OCI-LY7 (cell line): ENCODE measurements around the gene FGD3.
A peak's percentile ranks its signal among the peaks of the same experiment; 100 is the strongest.

Experiments
- EZH2phosphoT487 ChIP-seq: fragments of 200-600 bp; sonication (generic); IDR thresholded peaks from 2 replicates; pipeline ENCODE4 v1.6.1; 2018; ENCODE audit warnings: low read depth, borderline replicate concordance, mild to moderate bottlenecking, mixed run types, antibody characterized with exemption, low read length, moderate library complexity, mixed read lengths
- TF ChIP-seq, protein P1 (sequence below): fragments of 200-600 bp; sonication (generic); conservative IDR thresholded peaks from 2 replicates; pipeline ENCODE4 v1.5.1; 2014; ENCODE audit warnings: mild to moderate bottlenecking, antibody characterized with exemption, low read length, moderate library complexity, mixed read lengths

DNA sequence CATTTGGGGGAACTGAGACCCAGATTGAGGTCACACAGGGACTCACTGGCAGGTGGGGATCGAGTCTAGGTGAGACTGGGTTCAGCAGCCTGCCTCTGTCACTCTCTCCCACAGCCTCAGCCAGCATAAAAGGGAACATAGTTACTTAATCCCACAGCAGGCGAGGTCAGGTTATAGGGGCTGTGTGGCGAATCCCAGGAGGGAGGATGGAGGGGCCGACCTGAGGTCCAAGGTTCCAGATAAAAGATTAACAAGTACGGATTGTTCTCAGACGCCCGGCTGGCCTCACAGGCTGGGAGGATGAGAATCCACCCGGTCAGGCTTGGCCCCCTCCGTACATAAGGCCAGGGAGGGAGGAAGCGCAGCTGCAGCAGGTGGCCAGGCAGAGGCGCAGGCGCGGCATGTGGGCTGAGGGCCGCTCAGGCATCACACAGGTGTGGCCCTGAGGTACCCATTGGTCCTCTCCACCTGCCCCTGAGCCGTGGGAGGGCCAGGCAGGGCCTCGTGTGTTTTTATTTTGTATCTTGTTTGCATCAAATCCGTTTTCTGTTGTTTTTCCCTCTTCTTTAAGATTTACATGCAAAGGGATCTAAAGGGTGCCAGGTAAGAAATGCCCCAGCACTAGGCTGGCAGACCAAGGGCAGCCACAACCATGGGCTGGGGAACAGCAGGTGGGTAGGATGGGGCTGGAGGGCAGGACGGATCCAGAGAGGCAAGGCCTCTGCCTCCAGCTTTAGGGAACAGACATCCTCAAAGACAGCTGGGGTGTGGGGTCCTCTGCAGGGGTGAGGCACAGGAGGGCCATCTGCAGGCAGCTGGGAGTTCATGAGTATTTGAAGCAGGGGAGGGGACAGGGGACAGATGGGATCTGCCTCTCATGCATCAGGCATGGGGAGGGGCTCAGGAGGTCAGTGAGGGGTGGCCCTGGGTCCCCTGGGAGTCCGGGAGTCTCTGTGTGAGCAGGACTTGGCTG lies 114.8 kb downstream of the FGD3 start:
- TF ChIP-seq, protein P1, sequence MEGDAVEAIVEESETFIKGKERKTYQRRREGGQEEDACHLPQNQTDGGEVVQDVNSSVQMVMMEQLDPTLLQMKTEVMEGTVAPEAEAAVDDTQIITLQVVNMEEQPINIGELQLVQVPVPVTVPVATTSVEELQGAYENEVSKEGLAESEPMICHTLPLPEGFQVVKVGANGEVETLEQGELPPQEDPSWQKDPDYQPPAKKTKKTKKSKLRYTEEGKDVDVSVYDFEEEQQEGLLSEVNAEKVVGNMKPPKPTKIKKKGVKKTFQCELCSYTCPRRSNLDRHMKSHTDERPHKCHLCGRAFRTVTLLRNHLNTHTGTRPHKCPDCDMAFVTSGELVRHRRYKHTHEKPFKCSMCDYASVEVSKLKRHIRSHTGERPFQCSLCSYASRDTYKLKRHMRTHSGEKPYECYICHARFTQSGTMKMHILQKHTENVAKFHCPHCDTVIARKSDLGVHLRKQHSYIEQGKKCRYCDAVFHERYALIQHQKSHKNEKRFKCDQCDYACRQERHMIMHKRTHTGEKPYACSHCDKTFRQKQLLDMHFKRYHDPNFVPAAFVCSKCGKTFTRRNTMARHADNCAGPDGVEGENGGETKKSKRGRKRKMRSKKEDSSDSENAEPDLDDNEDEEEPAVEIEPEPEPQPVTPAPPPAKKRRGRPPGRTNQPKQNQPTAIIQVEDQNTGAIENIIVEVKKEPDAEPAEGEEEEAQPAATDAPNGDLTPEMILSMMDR = peak; percentile 52
- TF ChIP-seq EZH2phosphoT487 = no peak
